GM12874 (cell line): Measurements from ENCODE around the gene JAK2.

Experiments used
- TF ChIP-seq, protein P1 (sequence below): IDR thresholded peaks from 2 replicates; pipeline ENCODE4 v1.5.1; 2011; ENCODE audit warnings: low read depth, mild to moderate bottlenecking, control low read depth, low read length, moderate library complexity; ENCODE audit not compliant: insufficient read depth

JAK2 gene

DNA sequence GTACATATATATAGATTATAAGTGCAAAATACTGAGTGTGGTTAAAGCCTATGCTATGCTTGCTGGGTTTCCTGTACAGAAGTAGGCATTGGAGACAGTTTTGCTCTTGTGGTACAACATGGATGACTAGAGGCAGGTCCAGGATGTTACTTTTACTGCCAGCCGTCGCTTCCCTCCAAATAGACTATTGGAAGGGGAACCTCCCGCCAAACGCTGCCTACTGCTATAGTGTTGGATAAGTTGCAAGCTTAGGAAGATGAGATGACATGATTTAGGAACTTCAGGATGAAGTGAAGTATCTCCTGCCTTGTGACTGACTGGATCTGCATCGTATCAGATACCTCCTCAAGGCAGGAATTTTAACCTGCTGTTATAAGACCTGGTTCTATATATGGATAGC lies 30.9 kb downstream of the JAK2 start:
- TF ChIP-seq, protein P1, sequence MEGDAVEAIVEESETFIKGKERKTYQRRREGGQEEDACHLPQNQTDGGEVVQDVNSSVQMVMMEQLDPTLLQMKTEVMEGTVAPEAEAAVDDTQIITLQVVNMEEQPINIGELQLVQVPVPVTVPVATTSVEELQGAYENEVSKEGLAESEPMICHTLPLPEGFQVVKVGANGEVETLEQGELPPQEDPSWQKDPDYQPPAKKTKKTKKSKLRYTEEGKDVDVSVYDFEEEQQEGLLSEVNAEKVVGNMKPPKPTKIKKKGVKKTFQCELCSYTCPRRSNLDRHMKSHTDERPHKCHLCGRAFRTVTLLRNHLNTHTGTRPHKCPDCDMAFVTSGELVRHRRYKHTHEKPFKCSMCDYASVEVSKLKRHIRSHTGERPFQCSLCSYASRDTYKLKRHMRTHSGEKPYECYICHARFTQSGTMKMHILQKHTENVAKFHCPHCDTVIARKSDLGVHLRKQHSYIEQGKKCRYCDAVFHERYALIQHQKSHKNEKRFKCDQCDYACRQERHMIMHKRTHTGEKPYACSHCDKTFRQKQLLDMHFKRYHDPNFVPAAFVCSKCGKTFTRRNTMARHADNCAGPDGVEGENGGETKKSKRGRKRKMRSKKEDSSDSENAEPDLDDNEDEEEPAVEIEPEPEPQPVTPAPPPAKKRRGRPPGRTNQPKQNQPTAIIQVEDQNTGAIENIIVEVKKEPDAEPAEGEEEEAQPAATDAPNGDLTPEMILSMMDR, result no peak

DNA sequence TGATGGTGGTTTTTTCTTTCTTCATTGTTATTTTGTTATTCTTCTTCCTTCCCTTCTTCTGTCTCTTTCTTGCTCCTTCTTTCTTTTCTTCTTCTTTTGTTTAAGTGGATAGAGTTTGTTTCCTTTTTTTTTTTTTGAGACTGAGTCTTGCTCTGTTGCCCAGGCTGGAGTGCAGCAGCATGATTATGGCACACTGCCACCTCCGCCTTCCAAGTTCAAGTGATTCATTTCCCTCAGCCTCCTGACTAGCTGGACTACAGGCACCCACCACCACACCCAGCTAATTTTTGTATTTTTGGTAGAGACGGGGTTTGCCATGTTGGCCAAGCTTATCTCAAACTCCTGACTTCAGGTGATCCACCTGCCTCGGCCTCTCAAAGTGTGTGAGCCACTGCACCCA lies 40.3 kb downstream of the JAK2 start:
- TF ChIP-seq, protein P1, result no peak

DNA sequence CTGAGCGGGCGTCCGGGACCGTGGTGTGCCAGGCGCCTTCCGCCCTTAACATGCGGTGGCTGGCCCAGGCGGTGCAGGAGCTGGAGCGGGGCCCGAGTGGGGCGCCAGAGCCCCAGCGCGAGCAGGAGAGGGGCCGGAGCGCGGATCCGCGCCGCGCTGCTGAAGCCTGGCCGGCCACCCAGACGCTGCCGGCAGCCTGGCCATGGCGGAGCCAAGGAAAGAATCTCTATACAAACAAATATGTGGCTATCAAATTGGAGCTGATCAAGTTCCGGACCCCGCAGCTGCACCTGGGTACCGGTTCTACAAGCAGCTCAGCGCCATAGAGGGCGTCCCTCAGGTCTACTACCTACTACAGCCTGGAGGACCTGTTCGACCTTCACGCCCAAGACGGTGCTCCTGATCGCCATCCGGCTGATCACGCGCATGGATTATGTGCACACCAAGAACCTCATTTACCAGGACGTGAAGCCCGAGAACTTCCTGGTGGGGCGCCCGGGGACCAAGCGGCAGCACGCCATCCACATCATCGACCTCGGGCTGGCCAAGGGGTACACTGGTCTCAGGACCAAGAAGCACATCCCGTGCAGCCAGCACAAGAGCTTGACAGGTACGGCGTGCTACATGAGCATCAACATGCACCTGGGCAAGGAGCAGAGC lies 55.8 kb downstream of the JAK2 start:
- TF ChIP-seq, protein P1, result no peak

DNA sequence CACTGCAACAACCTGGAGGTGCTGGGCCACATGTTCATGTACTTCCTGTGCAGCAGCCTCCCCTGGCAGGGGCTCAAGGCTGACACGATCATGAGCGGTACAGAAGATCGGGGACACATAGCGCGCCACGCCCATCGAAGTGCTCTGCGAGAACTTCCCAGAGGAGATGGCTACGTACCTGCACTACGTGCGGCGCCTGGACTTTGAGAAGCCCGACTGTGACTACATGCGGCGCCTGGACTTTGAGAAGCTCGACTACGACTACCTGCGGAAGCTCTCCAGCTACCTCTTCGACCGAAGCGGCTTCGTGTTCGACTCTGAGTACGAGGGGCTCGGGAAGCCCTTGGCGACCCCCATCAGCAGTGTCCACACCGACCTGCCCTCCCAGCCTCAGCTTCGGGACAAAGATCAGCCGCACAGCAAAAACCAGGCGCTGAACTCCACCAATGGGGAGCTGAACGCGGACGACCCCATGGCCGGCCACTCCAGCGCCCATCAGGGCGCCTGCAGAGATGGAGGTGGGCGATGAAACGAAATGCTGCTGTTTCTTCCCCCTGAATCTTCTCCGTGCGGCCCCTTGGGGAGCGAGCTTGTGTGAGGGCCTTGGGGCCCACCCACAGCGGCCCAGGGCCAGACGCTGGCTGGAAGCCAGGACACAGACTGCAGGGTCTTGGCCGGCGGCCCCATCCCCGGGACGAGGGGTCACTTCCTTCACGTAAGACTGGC lies 56.5 kb downstream of the JAK2 start:
- TF ChIP-seq, protein P1, result no peak

DNA sequence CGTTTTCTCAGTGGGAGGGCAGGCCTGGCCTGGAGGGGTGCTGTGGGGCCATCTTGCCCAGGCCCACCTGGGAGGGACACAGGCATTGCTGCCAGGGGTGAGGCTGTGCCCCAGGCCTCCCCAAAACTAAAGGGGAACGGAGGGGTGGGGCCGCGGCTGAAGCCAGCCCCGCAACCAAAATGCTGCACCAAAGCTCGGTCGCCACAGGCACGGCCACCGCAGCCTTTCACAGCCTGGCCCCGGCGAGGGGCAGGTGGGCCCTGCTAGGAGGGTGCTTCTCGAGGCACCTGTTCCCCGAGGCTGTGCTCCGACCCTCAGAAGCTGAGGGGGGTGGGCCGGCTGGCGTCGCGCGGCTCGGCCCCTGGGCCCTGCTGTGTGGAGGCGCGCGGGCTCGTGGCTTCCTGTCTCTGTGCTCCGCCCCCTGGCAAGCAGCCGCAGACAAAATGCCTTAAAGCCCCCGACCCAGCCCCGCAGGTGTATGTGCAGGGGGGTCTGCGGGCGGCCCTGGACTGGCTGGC lies 57.6 kb downstream of the JAK2 start:
- TF ChIP-seq, protein P1, result no peak

DNA sequence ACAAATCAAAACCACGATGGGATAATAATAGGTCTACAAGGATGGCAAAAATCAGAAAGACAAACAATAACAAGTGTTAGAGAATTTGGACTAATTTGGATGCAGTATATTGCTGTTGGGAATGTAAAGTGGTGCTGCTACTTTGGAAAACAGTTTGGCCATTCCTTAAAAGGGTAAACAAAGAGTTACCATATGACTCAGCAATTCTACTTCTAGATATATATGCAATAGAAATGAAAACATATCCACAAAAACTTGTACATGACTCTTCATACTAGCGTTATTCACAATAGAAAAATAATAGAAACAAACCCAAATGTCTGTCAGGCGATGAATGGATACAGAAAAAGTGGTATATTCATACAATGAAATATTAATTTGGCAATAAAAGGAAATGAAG lies 58.3 kb downstream of the JAK2 start:
- TF ChIP-seq, protein P1, result no peak

DNA sequence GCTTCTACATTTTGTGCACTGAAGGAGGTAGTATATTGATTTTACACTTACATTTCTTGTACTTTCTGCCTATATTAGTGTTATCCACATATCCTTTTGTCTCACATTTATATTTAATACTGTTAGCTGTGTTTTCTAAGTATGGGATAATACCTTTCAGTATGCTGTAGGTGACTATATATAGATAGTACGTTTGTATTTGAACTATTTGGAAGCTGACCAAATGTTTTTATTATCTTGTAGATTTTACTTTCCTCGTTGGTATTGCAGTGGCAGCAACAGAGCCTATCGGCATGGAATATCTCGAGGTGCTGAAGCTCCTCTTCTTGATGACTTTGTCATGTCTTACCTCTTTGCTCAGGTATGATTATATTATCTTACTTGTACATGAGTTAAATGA lies 59.1 kb downstream of the JAK2 start:
- TF ChIP-seq, protein P1, result no peak
